Testis (tissue), 3 donors: ENCODE measurements around the gene HUNK. TPM values are rescaled to one million over a fixed set of nuclear protein-coding genes. Genes with fewer than 3 reads are reported as not detected.

Experiments
- DNase-seq: peaks from one replicate; pipeline ENCODE4 v3.0.0-alpha.2; 2019
- H3K27ac ChIP-seq, 2 donors: fragments of 200-600 bp; sonication (generic); one replicate each; pipeline ENCODE4 v1.5.1; 2019
- H3K27me3 ChIP-seq: fragments of 200-600 bp; sonication (generic); one replicate; pipeline ENCODE4 v1.5.1; 2019
- H3K36me3 ChIP-seq: fragments of 200-600 bp; sonication (generic); one replicate; pipeline ENCODE4 v1.5.1; 2017; ENCODE audit warnings: low read depth; ENCODE audit errors: missing control alignments
- H3K4me1 ChIP-seq: fragments of 200-600 bp; sonication (generic); one replicate; pipeline ENCODE4 v1.5.1; 2019
- H3K4me3 ChIP-seq, 2 donors: fragments of 200-600 bp; sonication (generic); one replicate each; pipeline ENCODE4 v1.5.1; 2017 to 2019
- H3K9me3 ChIP-seq: fragments of 200-600 bp; sonication (generic); one replicate; pipeline ENCODE4 v1.5.1; 2017
- CTCF ChIP-seq, 3 experiments: fragments of 450-650 bp in 2 of 3; fragments of 200-600 bp in 1 of 3; sonication (generic) in 1 of 3; IDR thresholded peaks; one replicate each; pipeline ENCODE4 v1.5.1; 2016 to 2019; ENCODE audit warnings: antibody characterized with exemption in 3 of 3, mild to moderate bottlenecking in 2 of 3, moderate library complexity in 1 of 3
- POLR2A ChIP-seq: fragments of 450-650 bp; IDR thresholded peaks from one replicate; pipeline ENCODE4 v1.6.1; 2017; ENCODE audit warnings: antibody characterized with exemption, mild to moderate bottlenecking, moderate library complexity
- WGBS, 2 donors: methylation state at CpG; one replicate each; pipeline ENCODE4 v1.1.5; 2018; 5-methylcytosine and 5-hydroxymethylcytosine counted together
- intact Hi-C: fragments of 100-400 bp; cut with DNase I; formaldehyde crosslinking; loops from one replicate; pipeline ENCODE4 v1.15.1; 2023; ENCODE audit warnings: low total_unique reads
- polyA plus RNA-seq: library from polyadenylated mRNA; stranded (reverse); fragments of 350-450 nt; fragmentation: Illumina TruSeq; extraction: RNeasy Lipid Tissue Mini Kit (QIAGEN cat#74804); gene quantifications from one replicate; pipeline ENCODE4 v1.2.3, GENCODE V29; 2014; ENCODE audit warnings: low read depth, low replicate concordance; ENCODE audit not compliant: insufficient read depth
- total RNA-seq, 2 donors: library from RNA; depleted of rRNA; stranded (reverse); fragments of >200 nt; gene quantifications; one replicate each; pipeline ENCODE4 v1.2.3, GENCODE V29; 2016

Gene HUNK
- total and polyA plus RNA-seq, 3 donors from 2014 or later, result 2.1 to 7.6 (median 6.8) TPM

DNA sequence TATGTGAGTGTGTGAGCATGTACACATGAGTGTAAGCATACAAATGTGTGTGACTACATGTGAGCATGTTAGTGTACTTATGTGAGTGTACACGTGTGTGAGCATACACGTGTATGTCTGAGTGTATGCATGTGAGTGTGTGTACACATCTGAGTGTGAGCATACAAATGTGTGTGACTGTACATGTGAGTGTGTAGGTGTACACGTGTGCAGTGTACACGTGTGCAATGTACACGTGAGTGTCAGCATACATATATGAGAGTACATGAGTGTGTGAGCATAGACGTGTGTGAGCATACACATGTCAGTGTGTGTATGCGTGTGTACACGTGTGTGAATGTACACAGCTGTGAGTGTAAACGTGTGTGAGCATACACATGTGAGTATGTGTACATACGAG, 170.6 kb downstream of the HUNK start:
- no peak for DNase-seq
- intact Hi-C loops, result no loop called here
- no peaks in the 10 kb centered on the region for H3K36me3 ChIP-seq
- TF ChIP-seq CTCF (IDR thresholded peaks at IDR 0.05) (no peak), POLR2A (no peak)
- WGBS, 2 donors, result 67 to 77% methylated on average over 10 of the region's 10 CpGs
- no peak overlapping the region for H3K4me3 ChIP-seq
- H3K27me3 ChIP-seq, result no peaks in the 10 kb centered on the region
- no peak overlapping the region for H3K27ac ChIP-seq
- H3K4me1 ChIP-seq, result no peaks in the 10 kb centered on the region
- no peaks in the 10 kb centered on the region for H3K9me3 ChIP-seq

GRCh38 chr21:32044205-32045180, 171.7 kb downstream of the HUNK start:
- intact Hi-C loops, result no loop called here
- no peak for DNase-seq
- Histone ChIP-seq H3K36me3 (no peaks in the 10 kb centered on the region), H3K4me3 (no peak overlapping the region), H3K27ac (no peak overlapping the region), H3K9me3 (no peaks in the 10 kb centered on the region), H3K4me1 (no peaks in the 10 kb centered on the region), H3K27me3 (no peaks in the 10 kb centered on the region)
- TF ChIP-seq POLR2A (no peak), CTCF (IDR thresholded peaks at IDR 0.05) (no peak)
- WGBS, 2 donors, result 45 to 66% methylated on average over 11 to 25 of the region's 25 CpGs

DNA sequence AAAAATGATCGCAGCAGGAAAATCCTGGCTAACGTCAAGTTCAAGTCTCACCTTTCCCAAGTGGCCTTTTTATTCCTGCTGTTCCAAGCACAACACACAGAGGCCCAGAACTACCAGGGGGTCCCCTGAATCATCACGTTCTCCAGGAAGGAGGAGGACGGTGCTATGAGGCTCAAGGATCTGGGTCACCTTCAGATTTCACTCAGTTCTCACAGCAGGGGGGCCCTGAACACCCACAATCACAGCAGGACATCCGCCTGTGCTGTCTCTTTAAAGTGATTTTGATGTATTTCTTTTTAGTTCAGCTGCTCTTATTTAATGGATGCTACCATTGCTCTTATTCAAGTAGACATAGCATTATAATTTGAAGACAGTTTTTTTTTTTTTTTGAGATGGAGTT, 173.4 kb downstream of the HUNK start:
- TF ChIP-seq CTCF (IDR thresholded peaks at IDR 0.05) (no peak), POLR2A (no peak)
- H3K4me1 ChIP-seq, result no peaks in the 10 kb centered on the region
- intact Hi-C loops, result no loop called here
- no peak overlapping the region for H3K4me3 ChIP-seq
- no peaks in the 10 kb centered on the region for H3K9me3 ChIP-seq
- WGBS, 2 donors, result 70 to 73% methylated on average over 5 of the region's 5 CpGs
- H3K27me3 ChIP-seq, result no peaks in the 10 kb centered on the region
- H3K27ac ChIP-seq, result no peak overlapping the region
- no peak for DNase-seq
- H3K36me3 ChIP-seq, result no peaks in the 10 kb centered on the region

DNA sequence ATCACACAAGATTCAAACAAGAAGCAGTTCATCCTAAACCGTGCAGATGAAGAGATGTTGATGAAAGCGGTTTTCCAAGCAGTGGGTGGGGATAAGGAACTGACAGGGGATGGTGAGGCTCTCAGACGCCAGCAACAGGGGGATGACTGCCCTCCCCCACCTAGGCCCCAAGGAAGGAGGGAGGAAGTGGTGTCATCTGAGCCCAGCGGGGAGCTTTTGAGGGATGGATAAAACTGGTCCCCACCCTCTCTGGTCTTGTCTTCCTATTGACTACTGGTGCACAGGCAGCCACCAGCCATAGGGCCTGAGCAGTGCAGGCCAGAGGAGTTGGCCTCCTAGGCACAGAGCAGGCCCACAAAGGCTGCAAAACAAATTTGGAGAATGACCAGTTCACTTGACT, 175.5 kb downstream of the HUNK start:
- Histone ChIP-seq H3K36me3 (no peaks in the 10 kb centered on the region), H3K9me3 (no peaks in the 10 kb centered on the region), H3K4me1 (no peaks in the 10 kb centered on the region), H3K4me3 (no peak overlapping the region), H3K27me3 (no peaks in the 10 kb centered on the region), H3K27ac (no peak overlapping the region)
- no peak for DNase-seq
- intact Hi-C loops, result no loop called here
- TF ChIP-seq CTCF (IDR thresholded peaks at IDR 0.05), result no peak
- 67 to 73% methylated on average over 4 of the region's 4 CpGs for WGBS, 2 donors

Other genes with a start within 250 kb of the HUNK start
- 100 to 1,000 TPM; 135 to 170 TPM for gene SOD1, start 213.3 kb upstream of the HUNK start, total RNA-seq
- gene SOD1, start 213.3 kb upstream of the HUNK start, polyA plus RNA-seq, result 265 TPM
- 10 to 100 TPM; 44.0 to 50.2 TPM for gene SCAF4, start 140.9 kb upstream of the HUNK start, total RNA-seq
- gene SCAF4, start 140.9 kb upstream of the HUNK start, polyA plus RNA-seq, result 45.3 TPM